ENCODE data around the gene MC4R.

GRCh38 chr18:60358516-60358915, 14.1 kb downstream of the MC4R start:
- no peak for TF ChIP-seq CTCF (IDR thresholded peaks at IDR 0.05)
- TF ChIP-seq EP300 (IDR thresholded peaks at IDR 0.05) = no peak
- TF ChIP-seq POLR2A (IDR thresholded peaks at IDR 0.05; ENCODE audit: low read depth) = no peak
- TF ChIP-seq POLR2AphosphoS5 (IDR thresholded peaks at IDR 0.05) = no peak

Data from esophagus muscularis mucosa (tissue), 4 donors.